Stimulated activated CD8-positive, alpha-beta memory T cell treated with anti-CD3 and anti-CD28 coated beads, Interleukin-15, amount 100 ng/mL, for 1 hour (primary cell): Measurements from ENCODE around the gene FBXL17.
"Not testable (repeated sequence)": the region's sequence is repeated elsewhere in the genome, so short reads cannot be mapped to it uniquely, and the experiment has no call there.

Experiments
- DNase-seq: peaks from one replicate; pipeline ENCODE4 v3.0.0-alpha.2; 2020; ENCODE audit warnings: low read depth

The FBXL17 gene

DNA sequence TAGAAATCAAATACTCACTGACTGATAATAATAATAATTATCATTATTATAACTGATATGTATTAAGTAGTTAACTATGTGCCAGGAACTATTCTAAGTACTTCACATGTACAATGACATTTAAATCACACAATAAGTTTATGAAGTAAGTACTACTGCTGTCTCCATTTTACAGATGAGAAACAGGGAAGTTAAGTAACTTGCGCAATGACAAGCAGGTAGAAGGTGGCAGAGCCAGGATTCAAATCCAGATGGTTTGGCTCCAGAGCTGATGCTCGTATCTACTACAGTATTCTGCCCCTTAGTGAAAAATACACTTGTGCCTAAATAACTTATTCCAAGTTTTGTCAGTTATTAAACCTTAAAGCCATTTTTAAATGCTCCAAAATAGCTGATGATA is 217.3 kb downstream of the FBXL17 start:
- DNase-seq = no peak

GRCh38 chr5:108152854-108153253 is 229.0 kb downstream of the FBXL17 start:
- not testable (repeated sequence) for DNase-seq

- DNase-seq = no peak
These were observed 232.5 kb downstream of the FBXL17 start for GRCh38 chr5:108149369-108149768.

DNA sequence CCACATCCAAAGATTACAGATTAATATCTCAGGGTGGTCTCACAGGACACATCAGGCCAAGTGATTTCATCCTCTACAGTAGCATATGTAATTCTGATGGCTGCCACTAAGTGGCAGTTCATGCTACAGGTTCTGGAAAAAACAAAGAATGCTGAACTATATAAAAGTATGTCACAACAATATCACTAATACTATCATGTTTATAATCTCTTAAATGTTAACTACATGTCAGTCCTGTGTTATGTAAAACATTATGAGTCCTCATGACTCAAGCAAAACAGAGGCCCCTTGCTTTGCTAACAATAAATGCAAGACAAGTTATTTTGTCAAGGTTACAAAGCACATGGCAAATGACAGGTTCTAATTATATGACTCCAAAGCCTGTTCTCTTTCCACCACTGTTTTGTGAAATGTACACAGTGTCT is 233.2 kb downstream of the FBXL17 start:
- DNase-seq = no peak

DNA sequence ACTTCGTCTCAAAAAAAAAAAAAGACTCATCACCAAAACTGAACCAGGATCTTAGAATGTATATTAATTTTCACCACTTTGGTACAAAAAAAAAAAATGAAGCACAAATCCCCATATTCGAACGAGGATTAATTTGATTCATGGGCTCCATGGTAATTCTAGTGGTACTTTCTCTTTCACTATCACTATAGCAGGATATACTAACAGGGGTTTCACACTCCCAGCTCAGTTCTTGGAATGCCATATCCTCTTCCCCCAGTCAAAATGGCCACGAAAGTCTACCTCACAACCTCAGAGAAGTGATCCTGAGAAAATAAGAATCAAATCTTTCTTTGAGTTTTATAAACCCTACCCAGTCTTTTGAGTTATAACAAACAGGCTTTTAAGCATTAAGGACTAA is 235.7 kb downstream of the FBXL17 start:
- no peak for DNase-seq

GRCh38 chr5:108145351-108145750 is 236.5 kb downstream of the FBXL17 start:
- DNase-seq = no peak

DNA sequence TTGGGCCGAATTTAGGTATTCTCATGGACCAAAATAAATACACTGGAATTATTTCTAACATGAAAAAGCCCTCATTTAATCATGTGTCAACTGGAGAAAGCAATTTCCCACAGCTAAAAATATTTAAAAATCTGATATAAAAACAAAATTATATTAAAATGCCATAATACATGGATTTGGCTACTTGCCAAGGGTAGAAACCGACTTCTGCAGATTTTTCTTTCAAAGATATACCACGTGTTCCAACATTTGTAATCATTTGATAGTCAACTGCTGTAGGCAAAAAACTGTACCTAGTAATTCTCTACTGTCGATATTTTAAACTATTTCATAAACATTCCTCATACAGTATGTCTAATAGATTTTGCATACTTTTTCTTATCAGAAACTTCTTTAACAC is 237.6 kb downstream of the FBXL17 start:
- no peak for DNase-seq

DNA sequence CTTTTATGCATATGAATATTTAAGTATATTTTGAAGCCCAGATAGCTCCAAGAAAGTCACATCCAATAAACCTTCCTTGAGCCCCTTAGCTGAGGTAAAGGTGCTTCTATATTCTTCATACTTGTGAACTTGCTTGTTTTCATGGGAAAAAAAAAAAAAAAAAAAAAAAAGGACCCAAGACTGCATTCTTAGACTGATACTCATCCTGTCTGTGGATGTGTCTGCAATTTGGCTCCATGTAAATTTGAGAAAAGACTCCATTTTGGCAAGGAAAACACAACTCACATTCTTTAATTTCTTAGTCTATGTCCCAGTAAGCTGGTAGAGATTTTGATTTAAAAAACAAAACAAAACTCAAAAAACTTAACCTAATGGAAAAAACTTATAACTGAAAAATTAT is 238.3 kb downstream of the FBXL17 start:
- DNase-seq = no peak

GRCh38 chr5:108141676-108142075 is 240.2 kb downstream of the FBXL17 start:
- DNase-seq = no peak

GRCh38 chr5:108136493-108136892 is 245.4 kb downstream of the FBXL17 start:
- no peak for DNase-seq

- DNase-seq = no peak
These were observed 252.8 kb downstream of the FBXL17 start for GRCh38 chr5:108129129-108129528.

- DNase-seq = no peak
These were observed 256.0 kb downstream of the FBXL17 start for GRCh38 chr5:108125771-108126511.

GRCh38 chr5:108124596-108124995 is 257.3 kb downstream of the FBXL17 start:
- DNase-seq = no peak

DNA sequence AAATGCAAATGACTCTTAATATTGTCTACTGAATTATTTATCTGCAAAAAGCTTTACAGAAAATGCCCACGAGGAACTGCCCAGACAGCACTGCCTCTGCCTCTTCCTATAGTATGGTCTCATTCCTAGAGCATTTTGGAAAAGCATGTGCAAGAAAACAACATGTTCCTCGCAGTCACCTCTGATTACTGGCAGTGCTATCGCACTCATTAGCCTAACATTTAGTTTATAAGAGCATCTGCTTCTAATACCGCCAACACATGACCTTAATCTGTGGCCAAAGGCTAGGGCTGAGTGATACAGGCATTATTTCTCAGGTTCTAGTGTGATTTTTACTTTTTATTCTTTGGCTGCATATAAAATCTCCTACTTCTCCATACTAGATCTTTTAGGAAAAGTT is 259.2 kb downstream of the FBXL17 start:
- no peak for DNase-seq

DNA sequence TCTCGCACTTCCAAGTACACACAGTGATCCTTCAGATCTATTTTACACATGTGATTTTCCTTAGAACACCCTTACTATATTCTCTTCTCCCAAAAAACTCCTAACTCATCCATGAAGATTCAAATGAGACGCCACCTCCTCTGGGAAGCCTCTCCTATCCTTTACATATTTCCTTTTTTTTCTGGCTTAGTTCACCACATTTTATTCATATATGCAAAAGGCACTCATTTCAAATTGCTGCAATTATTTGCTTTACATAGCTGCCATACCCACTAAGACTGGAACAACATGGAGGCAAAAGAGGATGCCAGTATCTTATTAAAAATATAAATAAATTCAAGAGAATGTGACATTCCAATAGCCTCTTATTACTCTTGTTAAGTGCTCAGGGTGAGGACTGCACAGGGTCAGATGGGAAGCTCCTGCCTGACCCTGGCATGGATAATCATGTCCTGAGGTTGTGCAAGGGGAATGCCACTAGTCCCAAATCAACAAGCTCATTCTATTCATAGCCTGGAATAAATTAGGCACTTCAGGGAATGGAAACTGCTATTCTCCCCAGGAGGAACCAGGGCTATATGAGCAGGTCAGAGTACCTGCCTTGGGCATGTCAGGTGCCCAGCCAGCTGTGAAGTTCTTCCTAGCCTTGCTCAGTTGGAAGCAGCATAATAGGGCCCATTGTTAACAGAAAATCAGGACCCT is 262.9 kb downstream of the FBXL17 start:
- no peak for DNase-seq

- no peak for DNase-seq
These were observed 266.2 kb downstream of the FBXL17 start for GRCh38 chr5:108115673-108116072.

DNA sequence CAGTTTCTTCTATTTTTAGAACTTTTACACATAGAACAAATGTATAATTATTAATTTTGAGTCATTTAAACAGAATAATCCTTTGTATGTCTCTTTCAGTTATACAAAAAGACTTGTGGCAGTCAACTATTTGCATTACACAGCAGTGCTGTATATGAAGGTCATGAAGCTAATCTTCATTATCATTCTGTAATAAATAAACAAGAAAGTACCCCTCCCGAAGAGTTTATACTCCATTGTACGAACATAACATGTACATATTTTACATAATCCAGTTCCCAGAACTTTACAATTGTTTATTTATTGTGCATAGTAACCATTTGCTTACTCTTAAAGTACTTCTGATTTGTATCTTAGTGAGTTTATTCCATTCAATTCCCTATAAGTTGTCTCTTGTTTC is 267.9 kb downstream of the FBXL17 start:
- DNase-seq = no peak

GRCh38 chr5:108111736-108112135 is 270.2 kb downstream of the FBXL17 start:
- no peak for DNase-seq

GRCh38 chr5:108109059-108109458 is 272.8 kb downstream of the FBXL17 start:
- no peak for DNase-seq

- DNase-seq = no peak
These were observed 277.4 kb downstream of the FBXL17 start for GRCh38 chr5:108104448-108104847.

GRCh38 chr5:108102463-108102862 is 279.4 kb downstream of the FBXL17 start:
- no peak for DNase-seq

DNA sequence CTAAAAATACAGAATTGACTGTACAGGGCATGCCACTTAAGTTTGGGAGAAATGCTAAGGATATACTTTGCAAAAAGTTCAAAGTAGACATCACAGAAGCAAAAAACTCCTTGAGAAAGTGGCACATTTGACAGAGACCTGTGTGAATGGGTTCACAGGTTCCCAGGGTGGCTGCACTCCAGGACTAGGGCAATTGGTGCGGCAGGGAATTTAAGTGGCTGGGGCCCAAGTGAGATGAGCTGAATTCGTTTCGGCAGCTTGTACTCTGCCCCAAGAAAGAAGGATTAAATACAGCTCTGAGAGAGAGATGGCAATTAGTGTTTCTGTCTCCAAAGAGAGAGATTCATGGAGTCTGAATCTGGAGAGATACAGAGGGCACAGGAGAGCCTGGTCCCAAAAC is 280.1 kb downstream of the FBXL17 start:
- DNase-seq = no peak

DNA sequence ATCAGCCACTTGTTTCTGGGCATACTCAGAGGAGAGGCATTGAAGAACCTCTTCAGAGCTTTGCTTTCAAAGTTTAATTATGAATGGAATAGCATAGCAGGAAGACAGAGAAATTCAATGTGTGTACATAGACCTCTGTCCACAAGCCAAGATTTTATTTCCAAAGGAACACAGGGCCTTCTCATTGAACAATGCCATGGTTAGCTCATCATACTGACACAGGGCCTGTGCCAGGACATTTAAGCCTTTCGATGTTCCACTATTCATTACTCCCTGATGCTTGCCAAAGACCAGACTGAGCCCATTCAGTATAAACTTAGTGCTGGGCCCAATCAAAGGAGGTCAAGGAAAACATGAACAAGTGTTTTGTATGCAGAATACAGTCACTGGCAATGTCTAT is 280.8 kb downstream of the FBXL17 start:
- DNase-seq = no peak

DNA sequence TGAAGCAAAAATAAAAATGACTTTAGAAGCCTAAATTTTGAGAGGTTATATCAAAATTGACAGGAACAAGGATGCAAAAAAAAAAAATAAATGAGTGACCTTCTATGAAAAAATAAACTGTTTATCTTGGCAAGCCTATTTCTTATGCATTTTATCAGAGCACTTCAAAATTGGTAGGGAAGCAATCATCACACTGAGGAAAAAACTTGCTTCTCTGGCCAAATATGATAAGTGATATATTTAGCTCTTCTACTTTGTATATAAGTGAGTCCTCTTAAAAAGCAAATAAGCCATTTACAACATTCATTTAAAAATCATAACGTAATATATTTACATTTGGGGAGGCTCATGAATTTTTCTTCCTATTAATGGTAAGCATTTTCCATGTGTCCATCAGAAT is 287.1 kb downstream of the FBXL17 start:
- no peak for DNase-seq
